ENCODE measurements around the gene MAN1A2. TPM values are rescaled to one million over a fixed set of nuclear protein-coding genes. Genes with fewer than 3 reads are reported as not detected.

MAN1A2 gene
- total RNA-seq, 1 experiment from 2014 or later: 21.0 TPM

DNA sequence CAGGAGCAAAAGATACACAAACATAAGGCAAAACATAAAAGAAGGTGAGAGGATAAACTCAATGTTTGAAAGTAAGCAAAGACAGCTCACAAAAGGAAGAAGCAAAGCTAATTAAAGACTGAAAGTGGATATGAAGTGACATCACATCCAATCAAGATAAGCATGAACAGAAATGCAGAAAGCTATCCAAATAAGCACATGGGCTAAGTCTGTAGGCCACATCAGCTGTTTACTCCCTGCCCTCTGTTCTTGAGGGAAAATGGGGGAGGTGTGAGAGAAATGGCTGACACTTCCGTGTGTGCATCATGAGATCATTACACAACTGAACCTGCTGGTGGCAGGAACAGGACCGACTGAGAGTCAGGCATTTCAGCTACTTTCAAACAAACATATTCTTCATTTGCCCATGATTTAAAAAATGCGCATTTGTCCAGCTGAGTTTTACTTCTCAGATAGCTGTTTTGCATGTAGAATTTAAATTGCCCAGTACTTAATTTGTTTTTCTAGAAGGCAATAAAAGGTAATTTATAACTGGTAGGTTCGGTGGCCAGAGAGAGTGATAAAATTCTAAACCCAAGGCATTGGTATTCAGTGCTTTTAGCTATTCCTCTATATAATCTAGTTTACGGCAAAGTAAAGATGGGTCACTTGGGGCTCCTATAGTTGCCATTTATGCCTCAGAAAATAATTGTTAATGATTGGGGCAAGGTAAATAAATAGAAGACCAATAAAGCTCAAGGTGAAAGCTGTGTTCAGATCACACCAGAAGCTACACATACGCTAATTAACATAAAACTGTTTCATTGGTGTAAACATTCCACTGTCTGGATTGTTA is 27.2 kb upstream of the MAN1A2 start:
- no peaks in the 10 kb centered on the region for H3K27me3 Mint-ChIP-seq (ENCODE audit: insufficient read depth, unreplicated experiment)
- H3K9me3 Mint-ChIP-seq (ENCODE audit: unreplicated experiment): no peaks in the 10 kb centered on the region
- ChIA-PET CTCF (no interaction called here), POLR2A (no interaction called here)
- DNase-seq: peak; percentile 20 to 38
- TF ChIP-seq, protein P1, sequence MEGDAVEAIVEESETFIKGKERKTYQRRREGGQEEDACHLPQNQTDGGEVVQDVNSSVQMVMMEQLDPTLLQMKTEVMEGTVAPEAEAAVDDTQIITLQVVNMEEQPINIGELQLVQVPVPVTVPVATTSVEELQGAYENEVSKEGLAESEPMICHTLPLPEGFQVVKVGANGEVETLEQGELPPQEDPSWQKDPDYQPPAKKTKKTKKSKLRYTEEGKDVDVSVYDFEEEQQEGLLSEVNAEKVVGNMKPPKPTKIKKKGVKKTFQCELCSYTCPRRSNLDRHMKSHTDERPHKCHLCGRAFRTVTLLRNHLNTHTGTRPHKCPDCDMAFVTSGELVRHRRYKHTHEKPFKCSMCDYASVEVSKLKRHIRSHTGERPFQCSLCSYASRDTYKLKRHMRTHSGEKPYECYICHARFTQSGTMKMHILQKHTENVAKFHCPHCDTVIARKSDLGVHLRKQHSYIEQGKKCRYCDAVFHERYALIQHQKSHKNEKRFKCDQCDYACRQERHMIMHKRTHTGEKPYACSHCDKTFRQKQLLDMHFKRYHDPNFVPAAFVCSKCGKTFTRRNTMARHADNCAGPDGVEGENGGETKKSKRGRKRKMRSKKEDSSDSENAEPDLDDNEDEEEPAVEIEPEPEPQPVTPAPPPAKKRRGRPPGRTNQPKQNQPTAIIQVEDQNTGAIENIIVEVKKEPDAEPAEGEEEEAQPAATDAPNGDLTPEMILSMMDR (IDR thresholded peaks at IDR 0.05; ENCODE audit: insufficient read depth in 1 of 2, low read depth in 1 of 2, low read length in 1 of 2, severe bottlenecking in 1 of 2, unreplicated experiment in 1 of 2): no peak
- intact Hi-C loops (cut with micrococcal nuclease; ENCODE audit: unreplicated experiment): no loop called here
- H3K4me3 Mint-ChIP-seq (ENCODE audit: unreplicated experiment): no peak overlapping the region
- no peaks in the 10 kb centered on the region for H3K27me3 ChIP-seq (replicated peaks; ENCODE audit: control insufficient read depth, insufficient read depth, low read length)
- no peak overlapping the region for H3K4me3 ChIP-seq (ENCODE audit: low read depth, low read length)
- peaks cover 6% of the 10 kb centered on the region for H3K4me1 Mint-ChIP-seq (ENCODE audit: low read depth, unreplicated experiment)
- no TSS peak for BruUV-seq (replicated peaks)
- no peaks in the 10 kb centered on the region for H3K36me3 ChIP-seq (ENCODE audit: control insufficient read depth, insufficient read depth, low read length)
- H3K36me3 Mint-ChIP-seq (ENCODE audit: insufficient read depth, unreplicated experiment): no peaks in the 10 kb centered on the region
- H3K4me1 ChIP-seq: 0 out of 2 replicates have a peak, but pooled peaks cover 5% of the 10 kb centered on the region
- H3K9me3 ChIP-seq: no peaks in the 10 kb centered on the region
- no peak overlapping the region for H3K27ac Mint-ChIP-seq (ENCODE audit: unreplicated experiment)

- CTCF ChIA-PET: no interaction called here
Observed at GRCh38 chr1:117341123-117341522, 26.1 kb upstream of the MAN1A2 start.

GRCh38 chr1:117342397-117342796 is 24.9 kb upstream of the MAN1A2 start:
- no TSS peak for BruUV-seq (replicated peaks)
- CTCF ChIA-PET: no interaction called here
- Mint-ChIP-seq H3K4me1 (ENCODE audit: low read depth, unreplicated experiment) (peaks cover 6% of the 10 kb centered on the region), H3K27me3 (ENCODE audit: insufficient read depth, unreplicated experiment) (no peaks in the 10 kb centered on the region), H3K36me3 (ENCODE audit: insufficient read depth, unreplicated experiment) (no peaks in the 10 kb centered on the region), H3K27ac (ENCODE audit: unreplicated experiment) (no peak overlapping the region), H3K4me3 (ENCODE audit: unreplicated experiment) (no peak overlapping the region), H3K9me3 (ENCODE audit: unreplicated experiment) (no peaks in the 10 kb centered on the region)
- DNase-seq: no peak
- intact Hi-C loops (cut with micrococcal nuclease; ENCODE audit: unreplicated experiment): no loop called here
- POLR2A ChIA-PET: no interaction called here
- H3K27me3 ChIP-seq (replicated peaks; ENCODE audit: control insufficient read depth, insufficient read depth, low read length): no peaks in the 10 kb centered on the region
- no peaks in the 10 kb centered on the region for H3K36me3 ChIP-seq (ENCODE audit: control insufficient read depth, insufficient read depth, low read length)
- no peaks in the 10 kb centered on the region for H3K9me3 ChIP-seq
- H3K4me1 ChIP-seq: 0 out of 2 replicates have a peak, but pooled peaks cover 5% of the 10 kb centered on the region
- H3K4me3 ChIP-seq (ENCODE audit: low read depth, low read length): no peak overlapping the region
- TF ChIP-seq, protein P1 (IDR thresholded peaks at IDR 0.05; ENCODE audit: insufficient read depth in 1 of 2, low read depth in 1 of 2, low read length in 1 of 2, severe bottlenecking in 1 of 2, unreplicated experiment in 1 of 2): no peak

More at GRCh38 chr1:117341123-117341522, 26.1 kb upstream of the MAN1A2 start:
- intact Hi-C loops (cut with micrococcal nuclease; ENCODE audit: unreplicated experiment): no loop called here
- Histone ChIP-seq H3K27me3 (replicated peaks; ENCODE audit: control insufficient read depth, insufficient read depth, low read length) (no peaks in the 10 kb centered on the region), H3K9me3 (no peaks in the 10 kb centered on the region), H3K36me3 (ENCODE audit: control insufficient read depth, insufficient read depth, low read length) (no peaks in the 10 kb centered on the region), H3K4me1 (0 out of 2 replicates have a peak, but pooled peaks cover 5% of the 10 kb centered on the region), H3K4me3 (ENCODE audit: low read depth, low read length) (no peak overlapping the region)
- no peaks in the 10 kb centered on the region for H3K36me3 Mint-ChIP-seq (ENCODE audit: insufficient read depth, unreplicated experiment)
- BruUV-seq (replicated peaks): no TSS peak
- POLR2A ChIA-PET: no interaction called here
- no peaks in the 10 kb centered on the region for H3K27me3 Mint-ChIP-seq (ENCODE audit: insufficient read depth, unreplicated experiment)
- peaks cover 6% of the 10 kb centered on the region for H3K4me1 Mint-ChIP-seq (ENCODE audit: low read depth, unreplicated experiment)
- no peak for DNase-seq
- H3K4me3 Mint-ChIP-seq (ENCODE audit: unreplicated experiment): no peak overlapping the region
- H3K27ac Mint-ChIP-seq (ENCODE audit: unreplicated experiment): no peak overlapping the region
- no peaks in the 10 kb centered on the region for H3K9me3 Mint-ChIP-seq (ENCODE audit: unreplicated experiment)
- TF ChIP-seq, protein P1 (IDR thresholded peaks at IDR 0.05; ENCODE audit: insufficient read depth in 1 of 2, low read depth in 1 of 2, low read length in 1 of 2, severe bottlenecking in 1 of 2, unreplicated experiment in 1 of 2): no peak

Data from Caco-2 (cell line).